ENCODE data around the gene DCDC1.

Gene DCDC1

GRCh38 chr11:31369348-31370329 lies at the start of gene DCDC1, which contains the start of gene DNAJC24:
Gene DCDC1, minus strand, starts transcription at chr11:31369739. Its CDS starts 41,459 bp downstream, at chr11:31328280.
Gene DNAJC24, plus strand, starts transcription at chr11:31369860. Its CDS starts 889 bp downstream, at chr11:31370749.
- peak; percentile 96 for DNase-seq
- in situ Hi-C loops (cut with MboI; ENCODE audit: low pct_unique_long_range_greater_than_20kb, low sequenced_read_pairs) = no loop called here

DNA sequence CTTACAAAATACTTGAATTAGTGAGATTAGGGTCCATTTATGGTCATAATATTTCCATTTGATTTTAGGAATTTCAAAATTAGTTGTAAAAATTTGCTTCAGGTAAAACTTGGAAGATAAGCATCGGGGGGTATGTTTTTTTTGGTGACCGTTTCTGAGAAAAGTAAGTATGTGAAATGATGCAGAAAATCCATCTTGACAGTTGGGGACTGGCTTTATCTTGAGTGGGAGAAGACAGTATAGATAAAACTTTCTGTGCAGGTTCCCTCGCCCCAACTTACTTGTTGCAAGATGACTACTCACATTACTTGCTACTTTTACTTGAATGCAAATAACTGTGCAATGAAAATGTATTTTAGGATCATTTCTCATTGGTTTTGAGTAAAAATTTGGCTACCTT lies 49.6 kb upstream of the DCDC1 start:
- peak; percentile 40 for DNase-seq
- in situ Hi-C loops (cut with MboI; ENCODE audit: low pct_unique_long_range_greater_than_20kb, low sequenced_read_pairs) = no loop called here

DNA sequence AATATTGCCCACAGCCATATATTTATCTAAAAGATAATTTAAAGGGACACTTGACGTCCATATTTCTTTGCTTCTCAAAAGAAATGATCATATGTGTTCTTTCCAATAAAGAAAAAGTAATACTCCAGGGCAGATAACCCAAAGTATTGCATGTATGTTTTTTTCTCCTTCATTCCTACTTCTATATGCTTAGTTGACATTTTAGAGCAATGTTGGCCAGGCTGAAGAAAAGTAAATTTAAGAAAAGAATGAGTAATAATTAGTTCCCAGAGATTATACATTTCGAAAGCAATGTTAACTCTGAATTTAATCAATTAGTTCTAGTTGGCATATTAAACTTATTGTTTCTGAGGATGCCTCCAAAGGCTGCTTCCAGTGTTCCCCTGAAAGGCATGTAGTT lies 48.3 kb upstream of the DCDC1 start:
- no peak for DNase-seq
- in situ Hi-C loops (cut with MboI; ENCODE audit: low pct_unique_long_range_greater_than_20kb, low sequenced_read_pairs) = no loop called here

DNA sequence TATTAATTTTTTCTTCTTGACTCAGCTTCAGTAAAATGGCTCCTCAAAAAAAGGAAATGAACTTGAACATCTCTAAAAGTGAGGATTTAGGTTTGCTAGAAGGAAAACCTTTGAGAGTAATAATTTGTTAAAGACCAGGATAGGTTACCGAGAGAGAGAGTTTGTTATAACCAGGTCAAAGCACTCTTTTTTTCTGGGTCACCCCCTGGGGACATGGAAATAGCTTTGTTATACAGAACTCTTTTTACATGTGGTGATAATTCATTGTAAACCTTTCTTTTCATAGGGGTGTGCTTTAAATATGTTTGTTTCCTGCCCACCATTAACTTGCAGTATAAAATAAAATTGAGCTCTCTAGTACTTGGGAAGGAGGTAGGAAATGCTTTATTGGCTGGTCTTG lies 47.8 kb upstream of the DCDC1 start:
- no peak for DNase-seq

GRCh38 chr11:31415435-31415834 lies 45.9 kb upstream of the DCDC1 start:
- in situ Hi-C loops (cut with MboI; ENCODE audit: low pct_unique_long_range_greater_than_20kb, low sequenced_read_pairs) = no loop called here
- no peak for DNase-seq

More for the DNA sequence above, 47.8 kb upstream of the DCDC1 start:
- in situ Hi-C loops (cut with MboI; ENCODE audit: low pct_unique_long_range_greater_than_20kb, low sequenced_read_pairs) = no loop called here

DNA sequence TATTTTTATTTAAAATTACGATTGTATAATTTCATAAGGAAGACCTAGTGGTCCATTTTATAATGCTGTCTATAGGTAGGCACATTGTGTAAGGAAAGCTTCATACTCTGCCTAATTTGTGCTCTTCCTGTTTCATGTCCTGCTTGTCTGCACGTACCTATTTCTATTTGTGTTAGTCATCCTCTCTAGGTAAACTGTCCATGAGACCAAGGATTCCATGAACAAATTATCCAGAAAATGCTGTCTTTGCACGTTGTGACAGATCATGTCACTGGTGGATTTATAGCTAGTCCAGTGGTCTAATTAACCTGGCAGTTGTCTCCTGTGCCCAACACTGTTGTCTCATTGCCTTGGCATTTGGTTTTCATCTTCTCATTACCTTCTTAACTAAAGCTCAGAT lies 44.8 kb upstream of the DCDC1 start:
- DNase-seq = no peak
- in situ Hi-C loops (cut with MboI; ENCODE audit: low pct_unique_long_range_greater_than_20kb, low sequenced_read_pairs) = no loop called here

DNA sequence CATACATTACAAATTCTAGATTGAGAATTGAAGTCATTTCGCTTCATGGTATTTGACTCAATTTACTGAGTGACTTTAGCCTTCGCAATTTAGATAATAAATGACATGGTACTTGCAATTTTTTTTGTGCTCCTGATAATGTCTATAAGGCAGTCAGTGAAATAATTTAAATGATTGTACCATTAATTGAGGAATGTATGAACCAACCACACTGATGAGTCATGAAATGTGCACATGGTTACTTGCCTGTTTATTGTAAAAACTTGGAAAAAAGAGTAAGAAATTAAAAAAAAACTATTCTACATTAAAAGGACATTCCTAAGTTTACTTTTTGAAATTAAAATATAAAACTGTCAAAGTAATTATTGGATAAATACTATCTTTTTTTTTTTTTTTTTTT lies 43.4 kb upstream of the DCDC1 start:
- in situ Hi-C loops (cut with MboI; ENCODE audit: low pct_unique_long_range_greater_than_20kb, low sequenced_read_pairs) = no loop called here
- no peak for DNase-seq

GRCh38 chr11:31408201-31408600 lies 38.7 kb upstream of the DCDC1 start:
- no peak for DNase-seq
- in situ Hi-C loops (cut with MboI; ENCODE audit: low pct_unique_long_range_greater_than_20kb, low sequenced_read_pairs) = no loop called here

- in situ Hi-C loops (cut with MboI; ENCODE audit: low pct_unique_long_range_greater_than_20kb, low sequenced_read_pairs) = no loop called here
- no peak for DNase-seq
Observed at GRCh38 chr11:31404614-31405013, 35.1 kb upstream of the DCDC1 start.

DNA sequence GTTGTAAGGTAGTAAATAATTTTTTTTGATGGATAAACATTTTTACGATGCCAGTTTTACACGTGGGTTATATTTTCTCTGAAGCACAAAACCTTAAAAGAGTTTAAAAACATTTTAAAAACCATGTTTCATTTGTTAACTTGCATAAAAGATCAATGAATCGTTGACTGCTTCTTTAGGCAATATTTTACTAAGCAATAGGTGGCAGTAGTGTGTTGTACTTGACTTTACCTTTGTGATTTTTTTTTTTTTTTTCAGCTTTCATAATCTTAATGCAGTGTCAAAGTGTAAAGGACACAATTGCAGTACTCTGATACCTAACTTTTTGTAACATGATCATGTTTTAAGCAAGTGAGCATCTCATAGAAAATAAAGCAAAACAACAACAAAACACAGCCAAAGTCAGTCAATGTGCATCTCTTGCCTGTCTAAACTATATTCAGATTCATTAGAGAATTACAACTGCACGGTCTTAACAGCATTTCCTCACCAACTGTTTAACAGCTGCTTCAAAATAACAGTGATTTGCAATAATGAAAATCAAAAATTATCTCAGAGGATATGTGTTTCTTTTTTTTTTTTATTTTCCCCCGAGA lies 27.8 kb upstream of the DCDC1 start:
- in situ Hi-C loops (cut with MboI; ENCODE audit: low pct_unique_long_range_greater_than_20kb, low sequenced_read_pairs) = no loop called here
- peak; percentile 57 for DNase-seq

DNA sequence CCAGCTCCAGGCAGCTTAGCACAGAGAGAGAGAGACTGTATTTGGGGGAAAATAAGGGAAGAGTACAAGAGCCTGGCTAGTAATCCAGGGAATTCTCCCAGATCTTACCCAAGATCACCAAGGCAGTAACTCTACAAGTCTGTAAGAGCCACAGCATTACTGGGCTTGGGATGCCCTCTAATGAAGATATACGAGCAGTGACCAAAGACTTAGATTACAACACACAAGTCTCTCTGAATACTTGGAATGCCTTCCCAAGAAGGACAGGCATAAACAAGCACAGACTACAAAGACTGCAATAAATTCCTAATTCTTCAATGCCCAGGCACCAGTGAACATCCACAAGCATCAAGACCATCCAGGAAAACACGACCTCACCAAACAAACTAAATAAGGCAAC lies 17.8 kb upstream of the DCDC1 start:
- in situ Hi-C loops (cut with MboI; ENCODE audit: low pct_unique_long_range_greater_than_20kb, low sequenced_read_pairs) = no loop called here

GRCh38 chr11:31383116-31383515 lies 13.6 kb upstream of the DCDC1 start:
- in situ Hi-C loops (cut with MboI; ENCODE audit: low pct_unique_long_range_greater_than_20kb, low sequenced_read_pairs) = no loop called here
- DNase-seq = no peak

More for the DNA sequence above, 17.8 kb upstream of the DCDC1 start:
- DNase-seq = no peak

DNA sequence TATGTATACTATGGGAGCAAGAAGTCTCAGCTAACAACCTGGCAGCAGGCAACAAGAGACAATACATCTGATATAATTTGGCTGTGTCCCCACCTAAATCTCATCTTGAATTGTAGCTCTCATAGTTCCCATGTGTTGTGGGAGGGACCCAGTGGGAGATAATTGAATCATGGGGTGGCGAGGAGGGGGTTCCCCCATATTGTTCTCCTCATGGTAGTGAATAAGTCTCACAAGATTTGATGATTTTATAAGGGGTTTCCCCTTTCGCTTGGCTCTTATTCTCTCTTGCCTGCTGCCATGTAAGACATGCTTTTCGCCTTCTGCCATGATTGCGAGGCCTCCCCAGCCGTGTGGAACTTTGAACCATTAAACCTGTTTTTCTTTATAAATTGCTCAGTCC lies 6.3 kb upstream of the DCDC1 start:
- no peak for DNase-seq
- in situ Hi-C loops (cut with MboI; ENCODE audit: low pct_unique_long_range_greater_than_20kb, low sequenced_read_pairs) = no loop called here

- DNase-seq = peak; percentile 69
- in situ Hi-C loops (cut with MboI; ENCODE audit: low pct_unique_long_range_greater_than_20kb, low sequenced_read_pairs) = no loop called here
Observed at GRCh38 chr11:31366795-31367194, 2.7 kb downstream of the DCDC1 start.

GRCh38 chr11:31361743-31362142 lies 7.8 kb downstream of the DCDC1 start:
- DNase-seq = no peak
- in situ Hi-C loops (cut with MboI; ENCODE audit: low pct_unique_long_range_greater_than_20kb, low sequenced_read_pairs) = no loop called here

DNA sequence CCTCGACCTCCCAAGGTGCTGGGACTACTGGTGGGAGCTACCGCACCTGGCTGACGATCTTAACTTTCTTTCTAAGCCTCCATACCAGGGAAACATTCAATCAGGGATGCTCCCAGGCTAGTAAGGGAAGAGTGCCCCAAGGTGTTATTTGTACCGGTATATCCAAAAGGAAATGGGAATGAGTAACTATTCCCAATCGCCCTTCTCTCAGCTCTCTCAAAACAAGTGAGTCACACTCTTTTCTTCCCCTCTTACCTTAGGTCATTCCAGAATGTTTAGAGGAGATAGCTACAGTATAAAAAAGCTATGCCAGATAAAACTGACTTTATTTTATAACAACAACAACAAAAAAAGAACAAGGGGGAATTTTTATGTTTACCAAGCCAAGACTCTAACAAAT lies 13.7 kb downstream of the DCDC1 start:
- in situ Hi-C loops (cut with MboI; ENCODE audit: low pct_unique_long_range_greater_than_20kb, low sequenced_read_pairs) = no loop called here
- DNase-seq = no peak

DNA sequence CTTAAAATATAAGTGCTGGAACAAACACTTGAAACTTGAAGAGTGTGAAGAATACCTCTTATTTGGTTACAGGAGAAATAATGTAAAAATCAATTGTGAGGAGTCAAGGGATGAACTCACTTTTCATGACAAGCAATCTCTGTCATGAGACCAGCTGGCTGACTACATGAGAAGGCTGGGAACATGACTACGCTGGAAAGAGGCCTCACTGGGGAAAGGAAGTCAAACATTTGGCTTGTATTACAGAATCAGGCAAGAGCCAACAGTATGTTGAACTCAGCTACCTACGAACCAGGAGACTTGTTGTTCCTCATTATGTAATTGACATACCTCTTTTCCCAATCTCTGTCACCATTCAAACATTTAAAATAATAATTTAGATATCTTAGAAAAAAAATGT lies 14.4 kb downstream of the DCDC1 start:
- in situ Hi-C loops (cut with MboI; ENCODE audit: low pct_unique_long_range_greater_than_20kb, low sequenced_read_pairs) = no loop called here

DNA sequence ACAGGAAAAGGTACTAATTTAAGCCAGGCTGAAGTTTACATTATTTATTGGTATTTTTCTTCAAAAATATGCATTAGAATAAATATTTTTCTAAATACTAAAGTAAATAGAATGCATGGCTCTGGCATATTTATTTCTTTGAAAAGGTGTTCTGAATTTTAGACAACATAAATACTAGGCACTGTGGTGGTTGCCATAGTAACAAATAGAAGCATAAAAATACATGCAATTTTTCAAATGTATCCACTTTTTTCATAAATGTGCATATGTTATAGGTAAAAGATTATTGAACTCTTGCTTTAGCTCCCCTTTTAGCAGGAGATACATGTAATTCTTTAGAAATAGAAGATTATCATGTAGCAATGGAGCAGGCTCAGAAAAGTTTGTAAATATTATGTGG lies 18.4 kb downstream of the DCDC1 start:
- in situ Hi-C loops (cut with MboI; ENCODE audit: low pct_unique_long_range_greater_than_20kb, low sequenced_read_pairs) = no loop called here

More for the DNA sequence above, 14.4 kb downstream of the DCDC1 start:
- DNase-seq = no peak

GRCh38 chr11:31340903-31341572 lies 28.5 kb downstream of the DCDC1 start:
- in situ Hi-C loops (cut with MboI; ENCODE audit: low pct_unique_long_range_greater_than_20kb, low sequenced_read_pairs) = no loop called here

More for the DNA sequence above, 18.4 kb downstream of the DCDC1 start:
- no peak for DNase-seq

DNA sequence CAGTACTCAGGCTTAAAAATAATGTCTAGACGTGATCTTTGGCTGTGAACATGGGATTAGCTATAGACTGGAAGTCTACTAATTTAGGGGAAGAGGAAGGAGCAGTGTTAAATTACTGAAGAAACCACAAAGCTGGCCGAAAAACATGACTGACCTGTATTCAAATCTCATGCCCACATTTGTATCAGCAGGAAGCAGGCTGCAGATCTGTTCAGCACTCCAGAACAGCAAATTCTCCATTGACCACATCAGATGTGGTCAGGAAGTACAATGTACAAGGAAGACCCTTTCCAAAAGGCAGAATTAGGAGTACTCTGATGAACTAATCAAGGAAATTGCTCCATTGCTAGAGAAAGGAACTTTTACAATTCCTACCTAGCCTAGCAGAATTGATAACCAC lies 31.7 kb downstream of the DCDC1 start:
- peak; percentile 46 for DNase-seq
- in situ Hi-C loops (cut with MboI; ENCODE audit: low pct_unique_long_range_greater_than_20kb, low sequenced_read_pairs) = no loop called here

More at GRCh38 chr11:31340903-31341572, 28.5 kb downstream of the DCDC1 start:
- DNase-seq = peak; percentile 50
